GM18909 (cell line): ENCODE data around the gene TSEN2.
"Not testable (repeated sequence)": the region's sequence is repeated elsewhere in the genome, so short reads cannot be mapped to it uniquely, and the experiment has no call there.

Experiments used
- ATAC-seq: cut with Tn5 transposase; IDR thresholded peaks from one replicate; pipeline ENCODE4 v1.9.1; 2021; ENCODE audit warnings: mild to moderate bottlenecking; ENCODE audit not compliant: unreplicated experiment, poor library complexity

TSEN2 gene

DNA sequence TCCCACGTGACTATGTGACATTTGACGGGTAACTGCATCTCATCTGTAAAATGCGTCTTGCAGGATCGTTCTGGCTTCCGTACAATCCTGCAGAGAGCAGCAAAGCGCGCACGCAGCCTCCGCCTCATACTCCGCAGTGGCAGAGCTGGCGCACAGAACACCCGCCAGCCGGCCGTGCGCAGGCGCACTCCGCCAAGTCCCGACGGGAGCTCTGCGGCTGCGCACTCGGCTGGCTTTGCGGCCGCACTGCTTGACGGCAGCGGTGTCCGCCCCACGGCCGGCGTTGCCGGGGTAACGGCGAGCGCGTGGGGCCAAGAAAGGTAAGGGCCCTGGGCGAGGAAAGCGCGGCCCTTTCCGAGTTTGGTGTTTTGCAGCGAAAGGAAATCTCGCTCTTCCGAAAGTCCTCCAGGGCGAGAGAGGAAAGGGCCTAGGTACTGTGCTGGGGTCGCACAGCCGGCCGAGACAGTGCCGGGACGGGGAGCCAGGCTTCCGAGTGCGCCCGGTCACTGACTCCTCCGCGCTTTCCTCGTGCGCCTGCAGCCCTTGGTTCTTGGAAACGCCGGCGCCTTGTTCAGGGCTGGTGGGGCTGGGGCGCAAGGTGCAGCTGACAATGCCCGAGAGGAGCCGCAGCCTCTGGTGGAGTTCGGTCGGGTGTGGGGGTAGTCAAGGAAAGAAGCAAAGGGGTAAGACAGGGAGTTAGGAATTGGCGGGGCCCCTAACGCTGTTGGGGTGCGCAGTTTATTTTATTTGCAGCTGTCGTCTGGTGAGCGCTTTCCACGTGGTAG is at the start of gene TSEN2:
Gene TSEN2 (plus strand): TSS at position 283 of the 785 bp plus-strand sequence. CDS start 5,321 bp downstream, outside the sequence.
- peak; percentile 91 for ATAC-seq

DNA sequence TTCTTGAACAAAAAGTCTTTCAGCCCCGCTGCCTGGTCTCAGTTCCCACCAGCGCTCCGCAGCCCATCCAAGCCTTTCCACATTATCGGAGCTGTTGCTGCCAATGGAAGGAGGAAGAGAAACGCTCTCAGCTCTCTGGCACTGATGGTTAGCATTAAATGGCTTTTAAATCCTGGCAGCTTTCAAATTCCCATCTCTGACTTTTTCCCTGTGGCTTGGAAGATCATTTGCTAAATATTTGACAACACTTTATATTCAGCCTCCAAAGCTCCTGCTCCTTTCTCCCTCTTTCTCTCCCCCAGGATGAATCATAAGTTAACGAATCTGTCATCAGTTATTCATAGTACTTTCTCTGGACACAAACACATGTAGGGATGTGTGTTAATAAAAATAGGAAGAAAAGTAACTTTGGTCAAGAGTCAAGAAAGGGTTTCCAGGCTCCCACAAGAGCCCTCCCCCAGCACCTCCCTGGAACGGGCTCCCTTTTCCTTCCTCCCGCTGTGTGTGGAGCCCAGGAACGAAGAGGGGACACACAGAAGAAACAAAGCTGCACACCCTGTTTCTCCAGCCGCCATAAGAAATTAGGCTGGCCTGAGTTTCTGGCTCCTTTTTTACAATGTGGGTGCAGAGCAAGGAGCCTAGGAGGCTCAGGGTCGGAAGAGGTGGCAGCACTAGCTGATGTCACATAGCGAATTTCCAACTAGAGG is 47.6 kb upstream of the TSEN2 start:
- ATAC-seq: no peak

DNA sequence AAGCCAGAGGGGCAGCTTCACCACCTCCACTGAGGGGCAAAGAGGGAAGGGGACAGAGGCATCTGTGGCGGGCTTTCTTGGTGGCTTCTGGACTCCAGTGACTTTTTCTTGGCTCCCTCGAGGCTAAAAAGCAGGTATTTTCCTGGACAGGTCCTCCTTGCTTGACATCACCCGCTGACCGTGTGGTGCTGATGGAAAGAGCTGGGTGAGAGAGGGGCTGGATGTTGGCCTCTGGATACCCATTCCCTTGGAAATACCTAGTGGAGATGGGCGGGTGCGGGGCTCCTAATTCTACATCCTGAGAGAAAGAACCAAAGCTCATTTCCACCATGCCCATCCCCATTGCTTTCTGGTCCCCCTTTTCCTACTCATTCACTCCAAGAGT is 47.1 kb upstream of the TSEN2 start:
- ATAC-seq: no peak

DNA sequence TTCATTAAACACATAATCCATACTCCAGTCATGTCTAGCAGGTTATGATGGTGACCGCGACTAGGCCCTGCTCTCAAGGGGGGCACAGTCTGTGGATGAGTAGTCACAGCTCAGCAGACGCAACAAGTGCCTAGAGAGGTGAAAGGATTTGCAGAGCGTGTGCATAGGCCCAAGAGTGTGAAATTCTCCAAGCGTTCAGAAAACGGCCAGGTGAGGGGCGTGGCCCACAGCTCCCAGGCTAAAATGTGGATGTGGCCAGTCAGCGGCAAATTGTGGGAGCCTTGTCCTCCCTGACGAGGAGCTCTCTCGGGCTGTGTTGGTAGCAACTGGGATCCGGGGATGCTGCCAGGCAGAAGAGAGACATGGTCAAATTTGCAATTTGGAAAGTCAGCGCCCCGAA is 46.4 kb upstream of the TSEN2 start:
- no peak for ATAC-seq

DNA sequence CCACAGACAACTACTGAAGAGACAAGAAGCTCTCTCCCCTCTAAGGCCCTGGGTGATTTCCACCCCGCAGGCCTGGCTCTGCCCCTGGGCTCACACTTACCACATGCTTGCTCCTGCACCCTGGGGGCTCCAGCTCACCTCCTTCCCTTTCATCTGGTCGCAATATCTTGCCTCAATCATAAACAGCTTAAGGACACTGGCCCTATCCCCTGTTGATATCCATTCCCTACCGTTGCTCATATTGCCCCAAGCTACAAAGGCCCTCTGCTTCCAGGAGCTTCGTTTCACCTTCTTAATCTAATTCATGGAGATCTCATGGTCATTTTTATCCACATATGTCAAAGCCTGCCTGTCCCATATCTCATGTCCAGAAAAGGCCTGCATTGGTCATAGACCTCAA is 46.0 kb upstream of the TSEN2 start:
- ATAC-seq: no peak

DNA sequence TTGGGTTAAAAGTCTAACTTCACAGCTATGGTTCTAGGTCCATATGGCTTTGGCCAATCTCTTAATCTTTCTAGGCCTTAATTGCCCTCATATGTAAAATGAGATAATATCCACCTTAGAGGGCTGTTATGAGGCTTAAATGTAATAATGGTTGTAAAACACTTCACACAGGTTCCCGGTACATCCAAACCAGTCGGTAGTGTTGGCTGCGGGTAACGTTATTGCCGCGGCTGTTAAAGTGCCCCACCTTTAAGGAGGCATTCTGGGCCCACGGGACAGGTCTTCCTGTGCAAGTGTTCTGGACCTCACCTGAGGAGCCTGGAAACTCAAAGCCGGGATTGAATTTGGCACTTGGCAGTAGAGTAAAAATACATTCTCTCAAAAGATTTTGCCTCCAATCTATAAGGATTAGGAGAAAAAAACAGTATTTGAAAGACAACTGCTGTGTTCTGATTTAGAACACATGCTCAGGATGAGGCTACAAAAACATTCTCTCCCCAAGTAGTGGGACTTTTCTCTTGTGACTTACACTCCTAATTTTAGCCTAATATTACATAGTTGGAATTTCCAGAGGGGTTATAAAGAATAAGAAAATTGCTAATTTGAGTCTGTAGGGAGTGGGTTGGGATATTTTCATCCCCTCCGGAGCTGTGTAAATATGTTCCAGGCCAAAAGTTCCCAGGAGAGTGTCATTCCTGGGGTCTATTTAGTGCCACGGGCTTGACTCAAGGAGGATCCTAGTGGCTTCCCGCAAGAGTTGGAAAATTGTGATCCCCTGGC is 44.9 kb upstream of the TSEN2 start:
- ATAC-seq: no peak

DNA sequence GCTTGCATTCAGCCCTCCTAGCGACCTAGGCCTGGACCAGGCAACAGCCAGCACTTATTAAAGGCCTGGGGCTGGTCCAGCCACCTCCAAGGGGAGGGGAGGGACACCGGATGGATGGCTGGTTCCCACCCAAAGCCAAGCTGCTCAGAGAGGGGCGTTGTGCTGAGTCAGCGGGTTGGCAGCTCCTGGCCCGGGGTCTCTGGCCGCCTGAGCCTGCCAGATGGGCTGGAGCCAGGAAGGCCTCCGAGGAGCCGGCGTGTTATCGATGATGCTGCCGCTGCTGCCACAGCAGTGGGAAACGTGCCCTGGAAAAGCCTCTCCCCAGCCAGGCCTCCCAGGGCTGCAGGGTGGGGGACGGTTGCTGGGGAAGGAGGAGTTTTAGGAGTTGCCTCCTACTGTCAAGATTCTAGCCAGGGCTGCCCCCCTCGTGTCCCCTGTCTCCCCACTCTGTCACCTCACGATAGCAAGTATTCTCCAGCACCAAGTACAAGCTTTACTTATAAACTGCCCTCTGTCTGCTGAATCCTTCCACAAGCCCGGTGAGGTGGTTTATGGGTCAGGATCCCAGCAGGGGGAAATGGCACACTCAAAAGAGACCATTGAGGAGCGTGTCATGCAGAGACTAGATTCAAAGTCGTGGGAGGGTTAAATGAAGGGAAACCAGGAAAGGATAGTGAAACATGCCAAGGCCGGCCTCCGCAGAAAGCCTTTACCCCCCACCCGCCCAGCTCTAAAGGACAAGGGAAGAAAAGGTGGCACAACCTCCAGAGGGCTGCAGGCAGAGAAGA is 43.2 kb upstream of the TSEN2 start:
- no peak for ATAC-seq

DNA sequence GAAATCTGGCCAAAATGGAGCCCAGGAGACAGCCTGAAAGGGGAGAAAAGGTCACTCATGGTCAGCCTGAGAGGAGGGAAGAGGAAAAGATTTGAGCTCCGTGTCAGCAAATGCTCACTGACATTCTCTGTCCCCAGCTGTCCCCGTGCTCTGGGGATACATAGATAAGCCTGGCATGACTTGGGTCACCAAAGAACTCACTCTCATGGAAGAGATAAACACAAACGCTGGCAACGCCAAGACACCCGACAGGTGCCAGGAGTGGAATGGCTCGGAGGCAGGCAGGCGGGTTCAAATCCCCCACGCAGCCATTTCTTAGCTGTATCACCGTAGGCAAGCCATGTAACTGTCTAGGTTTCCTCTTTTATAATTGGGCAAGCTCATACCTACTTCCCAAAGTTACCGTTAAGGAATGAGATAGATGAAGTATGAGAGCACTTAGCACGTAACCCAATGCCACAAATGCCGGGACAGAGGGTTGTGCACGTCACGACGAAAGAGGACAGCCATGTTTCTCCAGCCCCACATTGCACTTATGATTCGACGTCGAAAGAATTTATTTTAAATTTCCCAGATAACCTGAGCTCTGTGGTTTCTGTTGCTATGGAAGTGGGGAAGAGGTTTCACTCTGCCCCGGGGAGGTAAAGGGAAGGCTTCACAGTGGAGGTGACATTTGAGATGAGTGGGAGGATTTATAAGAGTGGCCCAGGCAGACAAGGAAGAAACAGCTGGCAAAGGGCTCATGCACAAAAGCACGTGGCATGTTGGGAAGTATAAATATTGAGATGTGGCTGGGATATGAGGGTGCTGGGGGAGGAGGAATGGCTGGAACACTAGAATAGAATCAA is 41.4 kb upstream of the TSEN2 start:
- no peak for ATAC-seq

DNA sequence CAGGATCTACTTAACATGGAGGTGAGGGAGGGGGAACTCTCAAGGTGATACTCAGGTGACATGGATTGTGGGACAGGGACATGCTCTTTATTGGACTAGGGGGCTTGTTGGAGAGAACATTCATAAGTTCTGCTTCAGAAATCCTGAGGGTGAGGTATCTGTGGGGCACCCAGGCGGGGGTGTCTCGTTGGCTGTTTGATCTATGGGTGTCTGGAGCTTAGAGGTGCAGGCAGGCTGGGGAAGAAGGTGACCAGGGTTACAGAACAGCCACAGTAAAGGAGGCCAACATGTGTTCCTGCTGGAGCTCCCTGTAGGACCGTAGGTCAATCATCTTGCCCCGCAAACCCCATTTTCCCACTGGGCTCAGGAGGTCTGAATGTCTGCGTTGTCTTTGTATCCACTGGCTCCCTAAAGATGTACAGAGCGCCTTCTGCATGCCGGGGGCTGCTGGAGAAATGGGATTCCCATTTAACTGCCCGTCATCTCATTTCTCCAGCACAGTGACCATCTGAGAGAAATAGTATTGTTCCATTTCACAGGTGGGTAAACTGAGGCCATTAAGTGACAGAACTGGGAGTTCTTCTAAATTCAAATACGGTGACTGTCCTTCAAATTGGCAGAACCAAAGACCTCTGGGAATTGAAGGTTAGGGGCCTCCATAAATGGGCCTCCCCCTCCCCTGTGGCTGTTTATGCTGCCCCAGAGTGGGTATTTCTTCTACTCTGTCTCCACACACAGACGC is 40.3 kb upstream of the TSEN2 start:
- no peak for ATAC-seq

DNA sequence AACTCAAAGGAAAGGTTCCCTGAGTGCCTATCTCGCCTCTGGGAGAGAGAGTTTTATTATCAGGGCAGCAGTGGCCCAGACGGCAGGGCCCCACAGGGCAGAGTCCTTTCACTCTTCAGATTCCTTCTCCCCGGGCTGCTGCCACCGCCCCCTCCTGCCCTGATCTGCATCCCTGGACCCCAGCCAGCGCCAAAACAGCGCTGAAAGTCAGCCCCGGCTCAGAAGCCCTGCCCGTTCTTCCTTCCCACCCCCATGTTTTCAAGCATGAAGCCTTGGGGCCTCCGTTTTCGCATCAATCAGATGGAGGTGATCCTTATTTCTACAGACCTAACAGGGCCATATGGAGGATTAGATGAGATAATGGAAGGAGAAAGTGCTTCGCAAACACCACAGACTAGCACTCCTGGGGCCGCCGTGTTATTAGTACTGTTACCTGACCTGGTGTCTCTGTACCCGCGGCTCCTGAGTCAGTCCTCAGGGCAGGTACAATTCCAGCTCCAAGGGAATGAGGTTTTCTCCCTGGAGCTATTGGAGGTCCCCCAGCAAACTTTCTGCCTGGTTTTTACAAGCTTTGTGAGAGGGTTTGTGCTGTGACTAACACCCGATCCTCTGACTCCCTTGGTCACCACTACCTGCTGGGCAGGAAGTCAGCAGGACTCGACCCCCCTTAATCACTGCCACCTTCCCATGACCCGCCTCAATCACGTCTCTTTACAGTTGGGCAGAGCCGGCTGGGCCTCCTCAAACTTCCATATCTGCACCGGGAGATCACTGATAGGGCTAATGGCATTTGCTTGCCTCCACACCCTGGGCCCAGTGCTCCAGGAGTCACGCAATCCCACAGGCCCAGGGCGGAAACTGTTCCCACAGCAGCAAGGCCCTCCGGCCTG is 39.5 kb upstream of the TSEN2 start:
- no peak for ATAC-seq

DNA sequence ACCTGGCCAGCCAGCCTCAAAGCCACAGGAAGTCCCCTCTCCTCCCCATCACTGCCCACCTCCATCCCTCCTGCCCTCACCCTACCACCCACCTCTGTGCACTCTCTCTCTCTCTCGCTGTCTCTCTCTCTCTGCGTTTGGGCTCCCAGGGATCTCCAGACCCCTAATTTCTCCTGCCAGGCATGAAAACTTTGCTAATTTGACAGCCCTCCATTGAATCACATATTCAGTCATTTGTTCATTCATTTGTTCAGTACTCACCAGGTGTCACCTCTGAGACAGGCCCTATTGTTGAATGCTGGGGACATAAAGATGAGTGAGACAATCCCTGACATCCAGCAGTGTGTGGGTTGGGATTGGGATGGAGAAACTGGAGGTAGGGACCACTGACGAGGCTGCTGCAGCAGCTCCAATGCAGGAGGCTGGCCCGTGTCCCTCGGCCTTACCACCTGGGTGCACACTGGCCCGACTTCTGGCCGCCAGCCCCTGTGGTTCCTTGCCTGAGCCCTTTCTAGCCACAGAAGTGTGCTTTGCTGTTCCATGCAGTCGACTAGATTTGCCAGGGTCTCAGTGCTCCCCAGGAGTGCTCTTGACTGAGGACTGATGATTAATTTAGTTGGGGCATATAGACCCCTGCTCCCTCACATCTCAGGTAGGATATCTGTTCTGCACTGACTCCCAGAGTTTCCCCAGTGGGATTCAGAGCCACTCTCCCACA is 38.6 kb upstream of the TSEN2 start:
- no peak for ATAC-seq

DNA sequence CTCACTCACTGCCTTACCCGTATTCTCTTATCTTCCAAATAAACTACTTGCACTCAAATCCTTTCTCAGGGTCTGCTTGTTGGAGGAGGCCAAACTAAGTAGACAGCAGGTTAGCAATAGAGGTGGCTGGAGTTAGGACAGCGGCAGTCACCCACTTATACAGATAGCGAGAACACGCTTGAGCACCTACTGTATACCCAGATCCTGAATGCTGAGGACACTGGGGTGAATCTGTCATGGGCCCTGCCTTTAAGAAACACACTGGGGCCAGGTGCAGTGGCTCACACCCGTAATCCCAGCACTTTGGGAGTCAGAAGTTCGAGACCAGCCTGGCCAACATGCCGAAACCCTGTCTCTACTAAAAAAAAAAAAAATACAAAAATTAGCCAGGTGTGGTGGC is 38.0 kb upstream of the TSEN2 start:
- no peak for ATAC-seq

DNA sequence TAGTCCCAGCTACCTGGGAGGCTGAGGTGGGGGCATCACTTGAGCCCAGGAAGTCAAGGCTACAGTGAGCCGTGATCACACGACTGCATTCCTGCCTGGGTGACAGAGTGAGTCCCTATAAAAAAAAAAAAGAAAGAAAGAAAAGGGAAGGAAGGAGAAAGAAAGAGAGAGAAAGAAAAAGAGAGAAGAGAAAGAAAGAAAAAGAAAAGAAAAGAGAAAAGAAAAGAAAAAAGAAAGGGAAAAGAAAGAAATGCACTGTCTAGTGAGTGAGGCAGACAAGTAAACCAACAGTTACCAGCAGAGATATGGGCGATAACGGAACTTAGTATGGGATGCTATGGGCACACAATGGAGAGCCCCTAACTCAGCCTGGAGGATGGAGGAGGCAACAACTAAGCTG is 37.2 kb upstream of the TSEN2 start:
- no peak for ATAC-seq

DNA sequence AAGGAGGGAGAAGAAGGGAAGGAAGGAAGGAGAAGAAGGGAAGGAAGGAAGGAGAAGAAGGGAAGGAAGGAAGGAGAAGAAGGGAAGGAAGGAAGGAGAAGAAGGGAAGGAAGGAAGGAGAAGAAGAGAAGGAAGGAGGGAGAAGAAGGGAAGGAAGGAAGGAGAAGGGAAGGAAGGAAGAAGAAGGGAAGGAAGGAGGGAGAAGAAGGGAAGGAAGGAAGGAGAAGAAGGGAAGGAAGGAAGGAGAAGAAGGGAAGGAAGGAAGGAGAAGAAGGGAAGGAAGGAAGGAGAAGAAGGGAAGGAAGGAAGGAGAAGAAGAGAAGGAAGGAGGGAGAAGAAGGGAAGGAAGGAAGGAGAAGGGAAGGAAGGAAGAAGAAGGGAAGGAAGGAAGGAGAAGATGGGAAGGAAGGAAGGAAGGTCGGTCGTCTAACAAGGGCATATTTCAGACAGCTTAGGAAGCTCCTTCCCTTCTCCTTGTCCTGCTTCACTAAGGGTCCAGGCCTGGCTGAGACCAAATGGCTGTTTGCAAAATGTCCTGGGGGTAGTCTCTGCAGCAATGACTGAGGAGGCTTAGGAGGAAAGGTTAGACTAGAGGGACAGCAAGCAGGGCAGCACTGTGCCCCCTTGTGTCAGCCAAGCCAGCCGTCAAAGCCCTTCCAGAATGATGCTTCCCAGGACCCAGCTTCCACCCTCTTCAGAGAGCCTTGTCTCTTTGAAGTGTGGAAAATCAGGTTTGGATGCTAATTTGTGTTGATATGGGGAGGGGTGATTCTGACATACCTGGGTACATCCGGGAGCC is 35.7 kb upstream of the TSEN2 start:
- ATAC-seq: not testable (repeated sequence)

DNA sequence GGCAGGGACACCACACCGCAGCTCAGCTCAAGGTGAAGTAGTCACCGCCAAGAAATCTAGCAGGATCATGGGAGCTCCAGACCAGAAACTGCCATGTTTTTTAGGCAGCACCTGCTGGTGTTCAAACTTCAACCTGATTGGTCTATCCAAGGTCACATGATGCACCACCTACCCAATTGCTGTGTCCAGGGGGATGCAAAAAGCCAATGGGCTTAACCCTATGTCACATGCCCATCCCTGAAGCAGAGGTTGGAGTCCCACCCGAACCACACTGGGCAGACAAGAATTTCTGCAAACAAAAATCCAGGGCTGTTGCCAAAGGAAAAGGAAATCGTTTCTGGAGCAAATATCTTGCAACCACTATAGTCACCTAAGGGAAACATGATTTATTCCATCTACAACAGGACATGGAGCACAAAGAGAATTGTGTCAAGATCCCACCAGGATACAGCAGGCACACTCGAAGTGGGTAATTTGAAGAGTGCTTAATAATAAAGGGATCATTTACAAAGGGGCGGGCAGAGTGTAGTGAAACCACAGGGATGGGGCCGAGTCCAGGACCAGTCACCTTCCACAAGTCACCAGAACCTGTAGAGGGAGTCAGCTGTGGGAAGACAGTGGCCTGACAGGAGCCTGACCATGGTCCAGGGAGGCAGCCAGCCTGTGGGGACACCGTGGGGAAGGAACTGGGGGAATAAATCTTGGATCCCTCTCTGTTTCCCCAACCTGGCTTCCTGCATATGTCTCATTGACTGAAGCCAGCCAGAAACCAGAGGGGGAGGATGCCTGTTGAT is 34.2 kb upstream of the TSEN2 start:
- ATAC-seq: no peak

DNA sequence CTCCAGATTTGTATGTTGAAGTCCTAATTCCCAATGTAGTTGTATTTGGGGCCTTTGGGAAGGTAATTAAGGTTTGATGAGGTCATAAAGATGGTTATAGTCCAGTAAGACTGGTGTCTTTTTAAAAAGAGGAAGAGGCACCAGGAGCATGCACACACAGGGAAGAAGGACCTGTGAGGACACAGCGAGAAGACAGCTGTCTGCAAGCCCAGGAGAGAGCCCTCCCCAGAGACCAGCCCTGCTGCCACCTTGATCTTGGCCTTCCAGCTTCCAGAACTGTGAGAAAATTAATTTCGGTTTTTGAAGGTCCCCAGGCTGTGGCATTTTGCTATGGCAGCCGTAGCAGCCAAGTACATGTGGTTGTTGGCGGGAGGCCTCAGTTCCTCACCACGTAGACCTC is 32.8 kb upstream of the TSEN2 start:
- no peak for ATAC-seq
